HG02642 (cell line): ENCODE measurements around the gene DUOX2.

Experiments
- ATAC-seq: cut with Tn5 transposase; IDR thresholded peaks from one replicate; pipeline ENCODE4 v1.9.1; 2021; ENCODE audit warnings: mild to moderate bottlenecking; ENCODE audit not compliant: unreplicated experiment, poor library complexity

The DUOX2 gene

DNA sequence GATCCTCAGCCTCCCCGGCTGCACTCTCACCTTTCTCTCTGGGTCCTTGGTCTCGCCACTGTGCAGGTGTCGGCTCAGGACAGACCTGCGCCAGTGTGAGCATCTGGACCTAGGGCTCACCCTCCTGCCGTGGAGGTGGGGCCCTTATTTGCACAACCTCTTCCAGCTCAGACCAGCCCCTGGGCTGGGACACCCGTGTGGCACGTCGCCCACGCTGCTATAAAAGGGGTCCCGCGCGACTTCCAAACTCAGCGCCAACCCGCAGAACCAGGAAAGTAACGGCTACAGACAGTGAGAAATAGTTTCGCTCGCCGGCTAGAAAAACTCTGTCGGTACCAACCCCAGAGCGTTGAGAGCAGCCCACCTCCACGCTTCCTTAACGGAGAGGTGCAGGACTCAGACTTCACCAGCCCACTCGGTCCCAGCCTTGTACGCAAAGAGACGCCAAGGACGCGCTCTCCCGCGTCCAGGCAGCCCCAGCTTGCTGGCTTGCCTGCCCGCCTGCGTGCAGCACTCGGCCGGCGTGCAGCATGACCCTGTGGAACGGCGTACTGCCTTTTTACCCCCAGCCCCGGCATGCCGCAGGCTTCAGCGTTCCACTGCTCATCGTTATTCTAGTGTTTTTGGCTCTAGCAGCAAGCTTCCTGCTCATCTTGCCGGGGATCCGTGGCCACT lies at the start of gene DUOX2, which contains the start of gene DUOXA2:
DUOX2 (minus strand) TSS at position 97 of the 675 bp plus-strand sequence. CDS start 761 bp downstream, outside the sequence.
DUOXA2 (plus strand) TSS at position 251 of the 675 bp plus-strand sequence; CDS start at position 531, 280 bp downstream.
- ATAC-seq, result no peak

GRCh38 chr15:45163508-45163856 lies 49.5 kb upstream of the DUOX2 start:
- no peak for ATAC-seq

DNA sequence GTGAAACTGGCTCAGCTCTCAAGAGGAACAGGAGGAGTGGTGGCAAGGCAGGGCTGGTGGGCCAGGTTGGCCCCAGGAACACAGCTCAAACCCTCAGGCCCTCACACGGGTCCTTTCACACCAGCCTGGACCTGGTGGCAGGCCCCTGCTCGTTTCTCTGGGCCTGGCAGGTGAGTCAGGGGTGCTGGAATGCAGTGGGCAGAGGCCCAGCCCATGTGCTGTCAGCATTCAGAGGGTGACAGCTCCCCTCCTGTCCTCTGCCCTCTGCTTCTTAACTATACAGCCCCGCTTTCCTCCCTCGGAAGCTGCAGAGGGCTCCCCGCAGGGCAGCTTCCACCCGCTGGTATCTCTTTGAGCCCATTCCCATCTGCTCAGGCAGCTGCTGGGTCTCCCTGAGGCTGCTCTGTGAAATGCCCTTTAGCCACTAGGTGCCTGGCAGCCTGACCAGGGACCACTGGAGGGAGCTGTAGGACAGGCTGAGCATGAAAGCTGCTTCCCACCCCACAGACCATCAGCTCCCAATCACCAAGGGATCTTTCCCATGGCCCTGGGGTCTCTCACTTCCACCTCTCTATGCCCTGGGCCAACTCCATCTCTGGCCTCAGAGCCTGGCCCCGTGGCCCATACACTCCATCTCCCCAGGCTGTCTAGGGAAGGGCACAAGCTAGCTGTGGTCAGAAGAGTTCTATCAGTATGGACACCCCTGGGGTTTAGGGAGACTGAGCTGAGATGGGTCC lies 49.0 kb upstream of the DUOX2 start:
- peak; percentile 48 for ATAC-seq

GRCh38 chr15:45161666-45162065 lies 47.7 kb upstream of the DUOX2 start:
- no peak for ATAC-seq

DNA sequence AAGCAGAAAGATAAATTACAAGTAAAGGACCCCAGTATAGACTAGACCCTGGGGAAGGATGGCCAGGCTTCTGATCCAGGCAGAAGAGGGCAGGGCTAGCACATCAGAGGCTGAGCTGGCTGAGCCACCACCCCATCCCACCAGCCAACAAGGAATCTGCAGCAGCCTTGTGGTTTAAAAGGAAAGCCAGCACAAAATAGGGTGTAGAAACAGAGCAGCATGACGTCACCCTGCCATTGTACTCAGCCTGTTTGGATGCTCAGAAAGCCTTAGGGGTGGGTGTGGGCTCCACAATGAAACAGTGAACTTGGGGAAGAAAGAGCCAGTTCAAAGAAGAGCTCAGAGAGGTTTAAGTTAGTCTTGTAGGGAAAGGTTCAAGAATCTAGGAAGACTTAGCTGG lies 44.0 kb upstream of the DUOX2 start:
- no peak for ATAC-seq

- no peak for ATAC-seq
Measured at GRCh38 chr15:45156744-45157455, 42.9 kb upstream of the DUOX2 start.

GRCh38 chr15:45155739-45156138 lies 41.8 kb upstream of the DUOX2 start:
- no peak for ATAC-seq

DNA sequence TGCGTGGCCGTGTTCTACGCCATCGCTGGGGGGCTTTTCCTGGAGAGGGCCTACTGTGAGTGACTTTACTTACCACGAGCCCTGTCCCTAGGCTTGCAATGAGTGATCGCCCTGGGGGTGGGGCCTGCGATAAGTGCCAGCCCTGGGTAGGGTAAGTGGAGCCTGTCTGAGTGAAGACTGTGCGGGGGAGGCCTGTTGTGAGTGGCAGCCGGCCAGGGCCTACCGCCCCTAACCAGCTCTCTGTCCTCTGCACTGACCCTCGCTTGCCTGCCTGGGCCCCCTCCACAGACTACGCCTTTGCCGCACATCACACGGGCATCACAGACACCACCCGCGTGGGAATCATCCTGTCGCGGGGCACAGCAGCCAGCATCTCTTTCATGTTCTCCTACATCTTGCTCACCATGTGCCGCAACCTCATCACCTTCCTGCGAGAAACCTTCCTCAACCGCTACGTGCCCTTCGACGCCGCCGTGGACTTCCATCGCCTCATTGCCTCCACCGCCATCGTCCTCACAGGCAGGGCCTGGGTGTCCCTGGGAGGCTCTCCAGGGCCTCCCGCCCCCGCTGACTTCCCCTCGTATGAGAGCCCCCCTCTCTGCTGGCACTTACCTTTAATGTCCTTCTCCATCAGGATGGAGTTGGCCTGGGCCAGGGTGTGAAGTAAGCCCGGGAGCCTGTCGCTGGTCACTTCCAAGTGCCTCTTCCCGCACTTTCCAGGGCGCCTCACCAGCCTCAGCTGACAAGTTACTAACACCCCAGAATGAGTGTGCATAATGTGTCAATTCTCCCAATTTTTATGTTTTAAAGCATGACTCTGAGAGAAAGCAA lies 38.2 kb upstream of the DUOX2 start:
- ATAC-seq, result no peak

DNA sequence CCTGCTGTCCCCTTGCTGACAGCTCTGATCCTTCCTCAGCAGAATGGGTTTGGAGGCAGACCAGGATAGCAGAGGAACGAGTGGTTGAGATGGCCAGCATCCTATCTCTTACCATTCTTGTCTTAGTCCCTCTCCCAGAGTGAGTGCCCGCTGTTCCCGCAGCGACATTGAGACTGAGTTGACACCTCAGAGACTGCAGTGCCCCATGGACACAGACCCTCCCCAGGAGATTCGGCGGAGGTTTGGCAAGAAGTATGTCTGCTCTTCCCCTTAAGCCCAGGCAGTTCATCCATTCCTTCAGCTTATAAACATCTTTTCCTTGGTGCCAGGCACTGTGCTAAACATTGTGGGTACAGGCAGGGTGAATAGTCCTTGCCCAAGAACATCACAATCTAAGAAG lies 37.0 kb upstream of the DUOX2 start:
- no peak for ATAC-seq

DNA sequence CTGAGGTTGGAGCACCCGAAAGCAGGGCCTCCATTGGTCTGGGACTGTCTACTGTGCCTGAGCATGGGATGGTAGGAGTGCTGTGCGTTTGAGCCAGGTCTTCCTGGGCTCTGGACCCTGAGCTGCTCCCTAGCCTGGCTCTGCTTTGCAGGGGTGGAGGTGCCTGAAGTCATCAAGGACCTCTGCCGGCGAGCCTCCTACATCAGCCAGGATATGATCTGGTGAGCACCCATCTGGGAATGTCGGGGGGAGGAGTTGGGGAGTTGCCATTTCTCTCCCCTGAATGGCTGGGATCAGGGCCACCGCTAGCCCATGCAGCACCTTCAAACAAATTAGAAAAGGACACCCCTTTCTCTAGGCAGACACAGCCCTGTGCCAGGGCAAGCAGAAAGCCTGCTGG lies 36.5 kb upstream of the DUOX2 start:
- ATAC-seq, result no peak

- ATAC-seq, result no peak
Measured at GRCh38 chr15:45149060-45149459, 35.1 kb upstream of the DUOX2 start.

DNA sequence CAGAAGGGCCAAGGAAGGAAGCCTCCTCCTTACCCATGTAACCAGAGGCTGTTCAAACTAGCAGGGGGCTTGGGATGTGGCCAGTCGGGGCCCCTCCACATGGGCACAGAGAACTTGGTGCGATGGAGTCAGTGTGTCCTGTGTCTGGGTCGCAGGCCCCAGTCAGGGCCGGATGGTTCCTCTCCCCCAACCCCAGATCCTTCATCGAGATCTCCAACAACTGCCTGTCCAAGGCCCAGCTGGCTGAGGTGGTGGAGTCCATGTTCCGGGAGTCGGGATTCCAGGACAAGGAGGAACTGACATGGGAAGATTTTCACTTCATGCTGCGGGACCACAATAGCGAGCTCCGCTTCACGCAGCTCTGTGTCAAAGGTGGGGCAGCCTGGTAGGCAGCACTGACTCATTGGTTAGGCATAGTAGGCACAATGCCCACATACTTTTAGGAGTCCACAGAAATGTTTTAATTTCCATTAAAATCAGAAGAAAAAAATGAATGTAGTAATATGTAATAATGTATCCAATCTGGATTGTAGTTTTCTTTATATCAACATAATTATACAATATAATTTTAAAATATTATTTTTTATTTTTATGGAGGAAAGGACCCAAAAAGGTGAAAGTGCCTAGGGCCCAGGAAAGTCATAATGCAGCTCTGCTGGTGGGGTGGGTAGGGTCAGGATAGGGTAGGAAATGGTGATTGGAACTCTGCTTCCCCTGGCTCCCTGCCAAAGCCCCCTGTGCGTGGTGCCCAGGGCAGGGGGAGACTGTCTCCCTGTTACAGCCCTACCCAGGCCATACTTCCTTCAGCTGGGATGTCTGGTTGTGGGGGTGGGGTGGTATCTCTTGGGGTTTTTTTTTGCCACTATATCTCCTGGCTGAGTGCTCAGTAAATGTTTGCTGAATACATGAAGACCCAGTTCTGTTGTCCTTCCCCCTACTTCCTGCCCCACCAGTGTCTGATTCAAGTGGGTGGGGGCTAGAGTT lies 34.4 kb upstream of the DUOX2 start:
- no peak for ATAC-seq

DNA sequence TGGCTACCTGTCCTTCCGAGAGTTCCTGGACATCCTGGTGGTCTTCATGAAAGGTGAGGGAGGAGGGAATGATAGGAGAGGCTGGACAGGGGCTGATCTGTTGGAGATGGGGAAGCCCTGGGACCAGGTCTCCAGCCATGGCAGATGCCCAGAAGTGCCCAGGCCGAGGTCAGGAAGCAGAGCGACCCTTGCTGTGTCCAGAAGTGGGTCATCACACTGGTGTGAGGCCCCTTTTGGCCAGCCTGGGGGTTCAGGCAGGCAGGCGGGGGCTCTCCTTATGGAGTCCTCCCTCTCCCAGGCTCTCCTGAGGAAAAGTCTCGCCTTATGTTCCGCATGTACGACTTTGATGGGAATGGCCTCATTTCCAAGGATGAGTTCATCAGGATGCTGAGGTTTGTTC lies 33.6 kb upstream of the DUOX2 start:
- ATAC-seq, result no peak

DNA sequence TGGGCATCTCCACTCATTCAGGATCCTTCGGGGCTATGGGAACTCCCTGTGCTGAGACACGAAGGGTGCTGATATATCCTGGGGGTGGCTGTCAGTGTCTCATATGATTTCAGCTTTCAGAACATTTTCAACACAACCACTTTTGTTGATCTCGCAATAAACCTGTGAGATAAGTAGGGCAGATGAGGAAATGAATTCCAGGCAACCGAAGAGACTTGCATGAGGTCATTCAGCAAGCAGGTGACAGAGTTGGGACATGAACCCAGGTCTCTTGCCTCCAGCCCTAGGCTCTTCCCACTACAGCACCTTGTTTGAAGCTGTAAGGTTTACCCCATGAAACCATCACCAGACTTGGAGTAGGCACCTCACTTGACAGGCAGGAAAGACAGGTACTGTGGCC lies 32.4 kb upstream of the DUOX2 start:
- no peak for ATAC-seq

- no peak for ATAC-seq
Measured at GRCh38 chr15:45144775-45145174, 30.8 kb upstream of the DUOX2 start.

DNA sequence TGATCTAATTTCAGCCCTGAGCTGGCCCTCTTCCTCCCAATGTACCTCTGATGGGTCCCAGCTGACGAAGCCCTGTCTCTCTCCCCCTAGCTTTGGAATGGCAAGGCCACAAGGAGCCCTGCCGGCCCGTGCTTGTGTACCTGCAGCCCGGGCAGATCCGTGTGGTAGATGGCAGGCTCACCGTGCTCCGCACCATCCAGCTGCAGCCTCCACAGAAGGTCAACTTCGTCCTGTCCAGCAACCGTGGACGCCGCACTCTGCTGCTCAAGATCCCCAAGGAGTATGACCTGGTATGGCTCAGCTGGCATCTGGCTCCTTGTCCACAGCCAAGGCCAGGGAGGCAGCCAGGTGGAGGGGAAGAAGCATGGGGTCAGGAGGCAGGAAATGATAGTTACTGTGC lies 30.0 kb upstream of the DUOX2 start:
- no peak for ATAC-seq

DNA sequence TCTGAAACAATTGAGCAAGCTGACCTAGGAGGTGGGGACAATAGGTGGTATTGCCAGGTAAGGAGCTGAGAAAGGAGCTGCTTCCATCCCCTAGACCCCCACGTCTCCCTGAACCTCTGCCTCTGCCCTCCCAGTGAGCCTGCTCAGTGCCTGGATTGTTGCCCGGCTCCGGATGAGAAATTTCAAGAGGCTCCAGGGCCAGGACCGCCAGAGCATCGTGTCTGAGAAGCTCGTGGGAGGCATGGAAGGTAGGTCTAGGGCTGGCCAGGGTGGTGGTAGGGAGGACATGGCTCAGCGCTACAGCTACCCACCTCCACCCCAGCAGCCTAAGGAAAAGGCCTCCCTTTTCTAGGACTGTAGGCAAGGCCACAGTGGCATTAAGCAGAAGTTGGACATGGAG lies 29.1 kb upstream of the DUOX2 start:
- ATAC-seq, result no peak

GRCh38 chr15:45141386-45141785 lies 27.4 kb upstream of the DUOX2 start:
- ATAC-seq, result no peak

DNA sequence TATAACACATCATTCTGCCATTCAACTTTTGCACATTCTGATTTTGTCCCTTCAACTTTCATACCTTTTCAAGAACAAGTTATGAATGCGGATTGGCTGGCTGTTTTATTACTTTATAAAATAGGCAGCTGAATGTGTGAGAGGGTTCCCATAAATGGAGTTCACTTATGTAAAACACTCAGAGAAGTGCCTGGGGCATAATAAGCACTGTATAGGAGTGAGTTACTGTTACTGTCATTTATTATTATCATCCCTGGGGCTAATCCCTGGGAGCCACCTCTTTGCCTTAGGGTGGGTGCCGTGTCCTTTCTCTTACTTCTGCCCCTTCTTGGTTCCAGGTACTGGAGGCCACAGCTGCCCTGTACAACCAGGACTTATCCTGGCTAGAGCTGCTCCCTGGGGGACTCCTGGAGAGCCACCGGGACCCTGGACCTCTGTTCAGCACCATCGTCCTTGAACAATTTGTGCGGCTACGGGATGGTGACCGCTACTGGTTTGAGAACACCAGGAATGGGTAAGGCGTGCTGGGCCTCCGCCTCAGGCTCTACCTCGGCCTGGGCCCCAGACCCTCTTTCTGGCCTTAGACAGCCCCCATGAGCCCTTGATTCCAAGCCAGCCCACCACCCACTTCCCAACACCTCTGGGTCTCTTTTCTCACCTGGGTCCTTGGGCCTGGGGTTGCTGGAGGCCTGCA lies 26.7 kb upstream of the DUOX2 start:
- no peak for ATAC-seq
